ENCODE results near the gene ANKRD44. TPM values are rescaled to one million over a fixed set of nuclear protein-coding genes. Genes with fewer than 3 reads are reported as not detected.

ANKRD44 gene
- total RNA-seq, 1 experiment from 2014 or later, result 7.8 TPM

DNA sequence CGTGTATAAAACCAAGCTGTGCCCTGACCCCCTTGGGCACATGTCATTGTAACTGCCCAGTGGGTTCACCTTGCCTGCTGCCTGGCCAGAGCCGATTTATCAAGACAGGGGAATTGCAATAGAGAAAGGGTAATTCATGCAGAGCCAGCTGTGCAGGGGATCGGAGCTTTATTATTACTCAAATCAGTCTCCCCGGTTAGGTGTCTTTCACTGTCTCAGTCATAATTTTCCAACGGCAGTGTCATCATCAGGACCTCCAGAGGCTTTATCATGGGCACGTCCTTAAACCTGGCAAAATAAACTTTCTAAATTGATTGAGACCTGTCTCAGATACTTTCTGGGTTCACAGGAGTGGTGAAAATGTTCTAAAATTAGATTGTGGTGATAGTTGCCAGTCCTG lies 354.5 kb downstream of the ANKRD44 start:
- no peaks in the 10 kb centered on the region for H3K4me1 ChIP-seq (ENCODE audit: control insufficient read depth, insufficient read depth, low read length)
- TF ChIP-seq, protein P1, sequence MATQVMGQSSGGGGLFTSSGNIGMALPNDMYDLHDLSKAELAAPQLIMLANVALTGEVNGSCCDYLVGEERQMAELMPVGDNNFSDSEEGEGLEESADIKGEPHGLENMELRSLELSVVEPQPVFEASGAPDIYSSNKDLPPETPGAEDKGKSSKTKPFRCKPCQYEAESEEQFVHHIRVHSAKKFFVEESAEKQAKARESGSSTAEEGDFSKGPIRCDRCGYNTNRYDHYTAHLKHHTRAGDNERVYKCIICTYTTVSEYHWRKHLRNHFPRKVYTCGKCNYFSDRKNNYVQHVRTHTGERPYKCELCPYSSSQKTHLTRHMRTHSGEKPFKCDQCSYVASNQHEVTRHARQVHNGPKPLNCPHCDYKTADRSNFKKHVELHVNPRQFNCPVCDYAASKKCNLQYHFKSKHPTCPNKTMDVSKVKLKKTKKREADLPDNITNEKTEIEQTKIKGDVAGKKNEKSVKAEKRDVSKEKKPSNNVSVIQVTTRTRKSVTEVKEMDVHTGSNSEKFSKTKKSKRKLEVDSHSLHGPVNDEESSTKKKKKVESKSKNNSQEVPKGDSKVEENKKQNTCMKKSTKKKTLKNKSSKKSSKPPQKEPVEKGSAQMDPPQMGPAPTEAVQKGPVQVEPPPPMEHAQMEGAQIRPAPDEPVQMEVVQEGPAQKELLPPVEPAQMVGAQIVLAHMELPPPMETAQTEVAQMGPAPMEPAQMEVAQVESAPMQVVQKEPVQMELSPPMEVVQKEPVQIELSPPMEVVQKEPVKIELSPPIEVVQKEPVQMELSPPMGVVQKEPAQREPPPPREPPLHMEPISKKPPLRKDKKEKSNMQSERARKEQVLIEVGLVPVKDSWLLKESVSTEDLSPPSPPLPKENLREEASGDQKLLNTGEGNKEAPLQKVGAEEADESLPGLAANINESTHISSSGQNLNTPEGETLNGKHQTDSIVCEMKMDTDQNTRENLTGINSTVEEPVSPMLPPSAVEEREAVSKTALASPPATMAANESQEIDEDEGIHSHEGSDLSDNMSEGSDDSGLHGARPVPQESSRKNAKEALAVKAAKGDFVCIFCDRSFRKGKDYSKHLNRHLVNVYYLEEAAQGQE (IDR thresholded peaks at IDR 0.05; ENCODE audit: insufficient read depth in 1 of 2, low read depth in 2 of 2, low read length in 1 of 2), result no peak
- no TSS peak for BruUV-seq (replicated peaks)
- no peak overlapping the region for H3K4me3 ChIP-seq (ENCODE audit: low read depth in 2 of 2, low read length in 2 of 2)
- ATAC-seq, result no peak
- no peaks in the 10 kb centered on the region for H3K9me3 ChIP-seq (ENCODE audit: control insufficient read depth, insufficient read depth, low read depth, low read length)
- no peaks in the 10 kb centered on the region for H3K36me3 ChIP-seq (ENCODE audit: control insufficient read depth, insufficient read depth, low read length)
- no peak for DNase-seq (ENCODE audit: low read depth, low spot score)
- intact Hi-C loops (cut with micrococcal nuclease; ENCODE audit: unreplicated experiment) (no loop called here), in situ Hi-C loops (cut with HindIII; ENCODE audit: low pct_unique_long_range_greater_than_20kb, low sequenced_read_pairs) (no loop called here)
- CTCF ChIA-PET, result no interaction called here
- H3K27ac ChIP-seq (ENCODE audit: low read length), result no peak overlapping the region
- H3K27me3 ChIP-seq (ENCODE audit: control insufficient read depth, insufficient read depth, low read length), result no peaks in the 10 kb centered on the region
- POLR2A ChIA-PET, result no interaction called here

DNA sequence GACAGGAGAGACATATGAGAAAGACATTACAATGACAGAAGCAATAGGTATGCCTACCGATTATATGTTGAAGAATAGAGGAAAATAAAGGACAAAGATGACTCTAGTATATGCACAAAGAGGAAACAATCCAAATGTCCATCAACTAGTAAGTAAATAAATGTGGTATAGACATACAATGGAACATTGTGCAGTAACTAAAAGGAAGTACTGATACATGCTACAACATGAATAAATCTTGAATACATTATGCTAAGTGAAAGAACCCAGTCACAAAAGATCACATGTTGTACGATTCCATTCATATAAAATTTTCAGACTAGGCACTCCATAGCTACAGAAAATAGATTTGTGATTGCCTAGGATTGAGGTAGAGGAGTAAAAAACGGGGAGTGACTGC lies 355.5 kb downstream of the ANKRD44 start:
- no peak overlapping the region for H3K4me3 ChIP-seq (ENCODE audit: low read depth in 2 of 2, low read length in 2 of 2)
- DNase-seq (ENCODE audit: low read depth, low spot score) (no peak), ATAC-seq (no peak)
- H3K9me3 ChIP-seq (ENCODE audit: control insufficient read depth, insufficient read depth, low read depth, low read length), result no peaks in the 10 kb centered on the region
- intact Hi-C loops (cut with micrococcal nuclease; ENCODE audit: unreplicated experiment), result no loop called here
- TF ChIP-seq SIN3A (IDR thresholded peaks at IDR 0.05; ENCODE audit: borderline replicate concordance, insufficient read depth, low read depth, low read length) (no peak), TCF7L2 (IDR thresholded peaks at IDR 0.05; ENCODE audit: low read depth, low read length) (no peak), POLR2AphosphoS5 (IDR thresholded peaks at IDR 0.05; ENCODE audit: low read depth, low read length) (no peak)
- TF ChIP-seq, protein P2, sequence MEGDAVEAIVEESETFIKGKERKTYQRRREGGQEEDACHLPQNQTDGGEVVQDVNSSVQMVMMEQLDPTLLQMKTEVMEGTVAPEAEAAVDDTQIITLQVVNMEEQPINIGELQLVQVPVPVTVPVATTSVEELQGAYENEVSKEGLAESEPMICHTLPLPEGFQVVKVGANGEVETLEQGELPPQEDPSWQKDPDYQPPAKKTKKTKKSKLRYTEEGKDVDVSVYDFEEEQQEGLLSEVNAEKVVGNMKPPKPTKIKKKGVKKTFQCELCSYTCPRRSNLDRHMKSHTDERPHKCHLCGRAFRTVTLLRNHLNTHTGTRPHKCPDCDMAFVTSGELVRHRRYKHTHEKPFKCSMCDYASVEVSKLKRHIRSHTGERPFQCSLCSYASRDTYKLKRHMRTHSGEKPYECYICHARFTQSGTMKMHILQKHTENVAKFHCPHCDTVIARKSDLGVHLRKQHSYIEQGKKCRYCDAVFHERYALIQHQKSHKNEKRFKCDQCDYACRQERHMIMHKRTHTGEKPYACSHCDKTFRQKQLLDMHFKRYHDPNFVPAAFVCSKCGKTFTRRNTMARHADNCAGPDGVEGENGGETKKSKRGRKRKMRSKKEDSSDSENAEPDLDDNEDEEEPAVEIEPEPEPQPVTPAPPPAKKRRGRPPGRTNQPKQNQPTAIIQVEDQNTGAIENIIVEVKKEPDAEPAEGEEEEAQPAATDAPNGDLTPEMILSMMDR (IDR thresholded peaks at IDR 0.05), result no peak
- TF ChIP-seq, protein P1 (IDR thresholded peaks at IDR 0.05; ENCODE audit: insufficient read depth in 1 of 2, low read depth in 2 of 2, low read length in 1 of 2), result no peak
- CTCF ChIA-PET, result interaction anchor here (0.6 kb wide), 1 partner anchor 695 kb away, joined by 4 read pairs; no protein-coding TSS in a partner anchor
- no peaks in the 10 kb centered on the region for H3K36me3 ChIP-seq (ENCODE audit: control insufficient read depth, insufficient read depth, low read length)
- no peaks in the 10 kb centered on the region for H3K4me1 ChIP-seq (ENCODE audit: control insufficient read depth, insufficient read depth, low read length)
- no peaks in the 10 kb centered on the region for H3K27me3 ChIP-seq (ENCODE audit: control insufficient read depth, insufficient read depth, low read length)
- in situ Hi-C loops (cut with HindIII; ENCODE audit: low pct_unique_long_range_greater_than_20kb, low sequenced_read_pairs), result no loop called here
- no TSS peak for BruUV-seq (replicated peaks)
- H3K27ac ChIP-seq (ENCODE audit: low read length), result no peak overlapping the region
- POLR2A ChIA-PET, result no interaction called here
